NCI-H1694 treated with DMSO at 0.1 percent for 48 hours (cell line): ENCODE results near the gene CPNE7.

Source experiments
- DNase-seq: peaks from one replicate; lab custom pipeline; 2025; lab: John Stamatoyannopoulos, UW

Gene CPNE7

GRCh38 chr16:89575247-89576152 lies at the start of gene CPNE7:
Gene CPNE7, plus strand, starts transcription at chr16:89575758. Its CDS starts 140 bp downstream, at chr16:89575898.
- no peak for DNase-seq

GRCh38 chr16:89529097-89529496 lies 46.5 kb upstream of the CPNE7 start:
- no peak for DNase-seq

- no peak for DNase-seq
These were observed 44.9 kb upstream of the CPNE7 start for GRCh38 chr16:89530401-89531381.

GRCh38 chr16:89531821-89532526 lies 43.6 kb upstream of the CPNE7 start:
- DNase-seq = no peak

GRCh38 chr16:89534252-89534756 lies 41.3 kb upstream of the CPNE7 start:
- no peak for DNase-seq

GRCh38 chr16:89536371-89536770 lies 39.2 kb upstream of the CPNE7 start:
- DNase-seq = no peak

- no peak for DNase-seq
These were observed 38.5 kb upstream of the CPNE7 start for GRCh38 chr16:89536886-89537548.

- no peak for DNase-seq
These were observed 38.0 kb upstream of the CPNE7 start for GRCh38 chr16:89537549-89537925.

GRCh38 chr16:89538286-89538685 lies 37.3 kb upstream of the CPNE7 start:
- DNase-seq = no peak

GRCh38 chr16:89540557-89540956 lies 35.0 kb upstream of the CPNE7 start:
- no peak for DNase-seq

- DNase-seq = no peak
These were observed 33.8 kb upstream of the CPNE7 start for GRCh38 chr16:89541792-89542191.

GRCh38 chr16:89544113-89544512 lies 31.4 kb upstream of the CPNE7 start:
- DNase-seq = no peak

GRCh38 chr16:89544713-89545043 lies 30.9 kb upstream of the CPNE7 start:
- DNase-seq = no peak

GRCh38 chr16:89545044-89545830 lies 30.3 kb upstream of the CPNE7 start:
- DNase-seq = no peak

- DNase-seq = no peak
These were observed 29.6 kb upstream of the CPNE7 start for GRCh38 chr16:89545831-89546574.

- DNase-seq = no peak
These were observed 28.8 kb upstream of the CPNE7 start for GRCh38 chr16:89546781-89547180.

- no peak for DNase-seq
These were observed 28.3 kb upstream of the CPNE7 start for GRCh38 chr16:89547291-89547690.

GRCh38 chr16:89547860-89548259 lies 27.7 kb upstream of the CPNE7 start:
- no peak for DNase-seq

- DNase-seq = no peak
These were observed 27.1 kb upstream of the CPNE7 start for GRCh38 chr16:89548344-89549006.
